Measurements from ENCODE around the gene ACP5.
A peak's percentile ranks its signal among the peaks of the same experiment; 100 is the strongest.

Gene ACP5

GRCh38 chr19:11538232-11539036 lies 39.0 kb downstream of the ACP5 start, which contains the start of gene CNN1:
TSS of gene CNN1 (plus strand) at chr19:11538851. CDS start at chr19:11538928, 77 bp downstream.
- no peak for ATAC-seq
- TF ChIP-seq RARB (CRISPR knock-in tag; IDR thresholded peaks at IDR 0.05), result no peak
- no peak for TF ChIP-seq ARNTL (CRISPR knock-in tag; IDR thresholded peaks at IDR 0.05; ENCODE audit: borderline replicate concordance, low read depth)
- TF ChIP-seq PATZ1 (CRISPR knock-in tag; IDR thresholded peaks at IDR 0.05; ENCODE audit: borderline replicate concordance), result 0 out of 2 replicates have a peak, but pooled peaks have one; percentile 49
- no peak for TF ChIP-seq CSRNP3 (CRISPR knock-in tag; IDR thresholded peaks at IDR 0.05)
- TF ChIP-seq ZFP30 (CRISPR knock-in tag; IDR thresholded peaks at IDR 0.05), result no peak

- peak; percentile 83 for ATAC-seq
- TF ChIP-seq CSRNP3 (CRISPR knock-in tag; IDR thresholded peaks at IDR 0.05) (no peak), CSDC2 (CRISPR knock-in tag; IDR thresholded peaks at IDR 0.05) (no peak), TOX (CRISPR knock-in tag; IDR thresholded peaks at IDR 0.05; ENCODE audit: borderline replicate concordance) (no peak), ZC3H10 (CRISPR knock-in tag; IDR thresholded peaks at IDR 0.05) (no peak), RARB (CRISPR knock-in tag; IDR thresholded peaks at IDR 0.05) (no peak), ZFP3 (CRISPR knock-in tag; IDR thresholded peaks at IDR 0.05) (0 out of 2 replicates have a peak, but pooled peaks have one; percentile 40), ARNTL (CRISPR knock-in tag; IDR thresholded peaks at IDR 0.05; ENCODE audit: borderline replicate concordance, low read depth) (no peak), ZFP30 (CRISPR knock-in tag; IDR thresholded peaks at IDR 0.05) (no peak), GLIS3 (CRISPR knock-in tag; IDR thresholded peaks at IDR 0.05) (peak; percentile 53; the same call in 1 of the 2 replicates), BACH2 (CRISPR knock-in tag; IDR thresholded peaks at IDR 0.05; ENCODE audit: borderline replicate concordance) (no peak), CREB5 (CRISPR knock-in tag; IDR thresholded peaks at IDR 0.05; ENCODE audit: low read depth) (no peak), ESRRG (CRISPR knock-in tag; IDR thresholded peaks at IDR 0.05) (no peak), ZNF565 (CRISPR knock-in tag; conservative IDR thresholded peaks at IDR 0.05; ENCODE audit: low read depth) (no peak), TCF4 (CRISPR knock-in tag; IDR thresholded peaks at IDR 0.05; ENCODE audit: borderline replicate concordance) (no peak), OSR1 (CRISPR knock-in tag; IDR thresholded peaks at IDR 0.05) (no peak), TSHZ2 (CRISPR knock-in tag; IDR thresholded peaks at IDR 0.05) (peak; percentile 26; the same call in 1 of the 2 replicates), SNAI2 (CRISPR knock-in tag; IDR thresholded peaks at IDR 0.05) (no peak), ZNF70 (CRISPR knock-in tag; IDR thresholded peaks at IDR 0.05) (no peak), PATZ1 (CRISPR knock-in tag; IDR thresholded peaks at IDR 0.05; ENCODE audit: borderline replicate concordance) (peak; percentile 76; the same call in 1 of the 2 replicates), ISL1 (CRISPR knock-in tag; IDR thresholded peaks at IDR 0.05) (no peak; the same call in 1 of the 2 replicates)
Observed at GRCh38 chr19:11535792-11536595, 41.5 kb downstream of the ACP5 start.

Measured in SK-N-SH treated with all-trans-retinoic acid at 6 μM for 48 hours (cell line).